ENCODE results near the gene TRAF3. TPM values are rescaled to one million over a fixed set of nuclear protein-coding genes. Genes with fewer than 3 reads are reported as not detected.

The TRAF3 gene
- total RNA-seq, 4 donors from 2014 or later: 5.5 to 14.7 (median 6.9) TPM

DNA sequence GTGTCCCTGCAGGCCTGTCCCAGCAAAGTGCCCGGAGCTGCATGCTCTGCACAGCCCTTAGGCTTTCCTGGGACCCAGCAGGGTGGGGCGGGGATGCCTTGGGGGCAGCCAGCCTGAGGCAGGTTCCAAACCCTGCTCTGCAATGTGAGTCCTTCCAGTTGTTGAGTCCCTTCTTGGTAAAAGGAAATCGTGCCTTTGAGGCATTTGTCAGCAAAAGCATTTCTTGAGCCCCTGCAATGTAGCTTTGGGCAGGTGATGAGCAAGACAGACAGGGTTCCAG, 38.1 kb upstream of the TRAF3 start:
- intact Hi-C loops (cut with DNase I; ENCODE audit: low total_unique reads): no loop called here
- Histone ChIP-seq H3K27me3 (no peaks in the 10 kb centered on the region), H3K36me3 (no peaks in the 10 kb centered on the region), H3K4me1 (no peaks in the 10 kb centered on the region), H3K27ac (no peak overlapping the region), H3K9me3 (no peaks in the 10 kb centered on the region), H3K4me3 (no peak overlapping the region)
- in situ Hi-C loops (cut with MboI; ENCODE audit: low sequenced_read_pairs in 4 of 4): no loop called here
- no peak for TF ChIP-seq POLR2A (IDR thresholded peaks at IDR 0.05)
- no peak for ATAC-seq
- no peak for DNase-seq

DNA sequence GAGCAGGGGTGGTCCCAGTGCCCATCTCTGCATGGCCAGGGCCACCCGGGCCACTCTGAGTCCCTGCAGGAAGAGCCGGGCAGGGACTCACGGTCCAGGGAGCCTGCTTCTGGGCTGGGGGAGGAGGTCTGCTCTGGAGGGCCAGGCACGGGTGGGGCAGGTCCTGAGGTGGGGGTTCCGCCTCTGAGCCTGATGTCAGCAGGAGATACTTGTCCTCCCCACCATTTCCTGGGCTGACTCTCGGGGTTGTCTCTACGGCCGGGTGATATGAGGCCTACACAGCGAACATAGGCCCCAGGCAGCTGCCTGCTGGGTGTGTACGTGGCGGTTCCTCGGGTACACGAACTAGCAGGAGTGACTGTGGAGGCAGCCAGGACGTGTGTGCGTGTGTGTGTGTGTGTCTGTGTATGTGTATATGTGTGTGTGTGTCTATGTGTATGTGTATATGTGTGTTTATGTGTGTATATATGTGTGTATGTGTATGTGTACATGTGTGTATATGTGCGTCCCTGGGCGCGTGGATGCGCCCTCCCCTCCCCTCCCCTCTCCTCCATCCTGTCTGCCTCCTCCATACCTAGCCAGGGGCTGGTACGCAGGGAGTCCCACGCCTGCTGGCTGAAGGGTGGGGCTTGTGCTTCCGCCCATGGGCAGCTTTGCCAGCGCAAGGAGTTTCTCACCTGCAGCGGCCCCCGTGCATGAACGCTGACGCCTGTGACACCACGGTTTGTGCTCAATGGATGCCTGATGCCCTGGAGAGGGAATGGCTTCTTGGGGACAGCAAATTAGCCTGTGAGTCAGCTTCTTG, 30.4 kb upstream of the TRAF3 start:
- ATAC-seq: no peak
- no peak for TF ChIP-seq POLR2A (IDR thresholded peaks at IDR 0.05)
- TF ChIP-seq, protein P1, sequence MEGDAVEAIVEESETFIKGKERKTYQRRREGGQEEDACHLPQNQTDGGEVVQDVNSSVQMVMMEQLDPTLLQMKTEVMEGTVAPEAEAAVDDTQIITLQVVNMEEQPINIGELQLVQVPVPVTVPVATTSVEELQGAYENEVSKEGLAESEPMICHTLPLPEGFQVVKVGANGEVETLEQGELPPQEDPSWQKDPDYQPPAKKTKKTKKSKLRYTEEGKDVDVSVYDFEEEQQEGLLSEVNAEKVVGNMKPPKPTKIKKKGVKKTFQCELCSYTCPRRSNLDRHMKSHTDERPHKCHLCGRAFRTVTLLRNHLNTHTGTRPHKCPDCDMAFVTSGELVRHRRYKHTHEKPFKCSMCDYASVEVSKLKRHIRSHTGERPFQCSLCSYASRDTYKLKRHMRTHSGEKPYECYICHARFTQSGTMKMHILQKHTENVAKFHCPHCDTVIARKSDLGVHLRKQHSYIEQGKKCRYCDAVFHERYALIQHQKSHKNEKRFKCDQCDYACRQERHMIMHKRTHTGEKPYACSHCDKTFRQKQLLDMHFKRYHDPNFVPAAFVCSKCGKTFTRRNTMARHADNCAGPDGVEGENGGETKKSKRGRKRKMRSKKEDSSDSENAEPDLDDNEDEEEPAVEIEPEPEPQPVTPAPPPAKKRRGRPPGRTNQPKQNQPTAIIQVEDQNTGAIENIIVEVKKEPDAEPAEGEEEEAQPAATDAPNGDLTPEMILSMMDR (IDR thresholded peaks at IDR 0.05 in 4 of 5, conservative IDR thresholded peaks at IDR 0.05 in 1 of 5): no peak
- H3K27me3 ChIP-seq: no peaks in the 10 kb centered on the region
- H3K4me1 ChIP-seq: no peaks in the 10 kb centered on the region
- H3K9me3 ChIP-seq: no peaks in the 10 kb centered on the region
- in situ Hi-C loops (cut with MboI; ENCODE audit: low sequenced_read_pairs in 4 of 4): no loop called here
- no peak overlapping the region for H3K27ac ChIP-seq
- H3K4me3 ChIP-seq: no peak overlapping the region
- no peak for DNase-seq
- H3K36me3 ChIP-seq: no peaks in the 10 kb centered on the region
- intact Hi-C loops (cut with DNase I; ENCODE audit: low total_unique reads): no loop called here

DNA sequence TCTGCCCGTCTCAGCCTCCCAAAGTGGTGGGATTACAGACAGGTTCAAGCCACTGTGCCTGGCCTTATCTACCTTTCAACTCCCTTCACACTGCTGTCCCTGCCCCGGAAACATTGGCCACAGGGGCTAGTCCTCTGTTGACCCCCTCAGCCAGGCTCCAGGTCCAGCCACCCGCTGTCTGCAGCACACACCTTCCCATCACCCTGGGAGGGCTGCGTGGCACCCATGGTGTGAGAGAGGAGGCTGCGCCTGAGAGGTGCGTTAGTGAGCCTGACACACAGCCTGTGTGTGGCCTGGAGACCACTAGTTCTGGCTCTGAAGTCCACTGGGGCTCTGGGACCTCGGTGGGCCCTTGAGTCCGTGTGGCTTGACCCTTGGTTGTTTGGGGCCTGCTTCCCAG, 28.4 kb upstream of the TRAF3 start:
- Histone ChIP-seq H3K4me1 (no peaks in the 10 kb centered on the region), H3K27me3 (no peaks in the 10 kb centered on the region), H3K9me3 (no peaks in the 10 kb centered on the region), H3K36me3 (no peaks in the 10 kb centered on the region), H3K4me3 (no peak overlapping the region), H3K27ac (no peak overlapping the region)
- intact Hi-C loops (cut with DNase I; ENCODE audit: low total_unique reads) (no loop called here), in situ Hi-C loops (cut with MboI; ENCODE audit: low sequenced_read_pairs in 4 of 4) (no loop called here)
- no peak for DNase-seq
- TF ChIP-seq, protein P1 (IDR thresholded peaks at IDR 0.05 in 4 of 5, conservative IDR thresholded peaks at IDR 0.05 in 1 of 5): no peak
- no peak for TF ChIP-seq POLR2A (IDR thresholded peaks at IDR 0.05)
- ATAC-seq: no peak

DNA sequence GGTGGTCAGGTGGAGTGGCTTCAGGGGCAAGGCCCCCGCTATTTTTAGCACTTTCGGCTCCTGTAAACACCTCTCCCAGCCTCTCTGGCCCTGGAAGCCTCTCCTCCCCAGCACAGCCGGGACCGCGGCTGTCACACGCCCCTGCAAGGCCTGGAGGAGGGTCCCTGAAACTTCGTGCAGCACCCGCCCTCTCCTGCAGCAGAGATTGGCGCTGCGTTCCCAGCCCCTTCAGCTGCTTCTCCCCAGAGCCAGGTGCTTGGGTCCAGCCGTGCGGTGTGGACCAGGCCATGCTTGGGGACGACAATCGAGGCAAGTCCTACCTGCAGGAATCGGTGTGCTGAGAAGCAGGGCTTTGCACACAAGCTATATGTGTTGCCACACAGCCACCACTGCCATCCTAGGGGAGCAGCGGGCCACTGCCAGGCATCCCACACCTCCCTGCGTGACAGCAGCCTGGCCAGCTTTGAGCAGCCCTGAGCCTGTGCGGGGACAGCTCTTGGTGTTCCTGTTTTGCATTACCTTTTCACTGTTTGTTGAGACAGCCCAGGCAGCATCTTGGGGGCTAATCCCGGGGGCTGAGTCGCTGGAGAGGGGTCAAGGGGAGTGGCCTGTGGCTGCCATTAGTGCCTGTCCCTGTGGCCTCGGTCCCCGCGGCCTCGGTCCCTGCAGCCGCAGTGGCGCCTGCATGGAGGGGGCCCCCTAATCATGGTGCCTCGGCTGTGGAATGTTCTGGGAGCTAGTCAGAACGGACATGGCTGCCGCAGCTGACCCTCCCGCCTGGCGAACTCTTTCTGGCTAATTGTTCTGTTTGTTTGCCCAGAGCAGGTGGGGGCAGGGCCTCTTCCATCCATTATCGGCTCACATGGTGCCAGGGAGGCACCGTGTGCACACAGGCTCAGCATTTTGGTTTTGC, 27.6 kb upstream of the TRAF3 start:
- DNase-seq: no peak
- Histone ChIP-seq H3K4me1 (no peaks in the 10 kb centered on the region), H3K27me3 (no peaks in the 10 kb centered on the region), H3K4me3 (no peak overlapping the region), H3K36me3 (no peaks in the 10 kb centered on the region), H3K27ac (no peak overlapping the region), H3K9me3 (no peaks in the 10 kb centered on the region)
- ATAC-seq: no peak
- intact Hi-C loops (cut with DNase I; ENCODE audit: low total_unique reads) (no loop called here), in situ Hi-C loops (cut with MboI; ENCODE audit: low sequenced_read_pairs in 4 of 4) (no loop called here)
- TF ChIP-seq, protein P1 (IDR thresholded peaks at IDR 0.05 in 4 of 5, conservative IDR thresholded peaks at IDR 0.05 in 1 of 5): no peak
- TF ChIP-seq POLR2A (IDR thresholded peaks at IDR 0.05): no peak

DNA sequence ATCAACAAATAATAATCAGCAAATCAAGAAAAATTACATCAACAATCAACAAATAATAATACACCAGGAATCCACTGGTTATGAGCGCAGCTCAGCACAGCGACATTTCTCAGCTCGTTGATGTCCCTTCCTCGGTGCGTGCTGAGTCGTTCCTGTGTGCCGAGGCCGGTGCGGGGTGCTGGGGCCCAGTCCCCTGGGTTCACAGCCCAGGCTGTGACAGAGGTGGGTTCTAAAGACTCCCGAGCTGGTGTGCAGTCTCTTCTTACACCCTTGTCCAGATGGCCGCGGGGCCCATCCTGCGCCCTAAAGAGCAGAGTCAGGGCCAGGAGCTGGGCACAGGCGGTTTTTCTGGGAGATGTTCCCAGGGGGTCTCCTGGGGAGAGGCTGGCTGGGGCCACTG, 26.9 kb upstream of the TRAF3 start:
- DNase-seq (no peak), ATAC-seq (no peak)
- TF ChIP-seq, protein P1 (IDR thresholded peaks at IDR 0.05 in 4 of 5, conservative IDR thresholded peaks at IDR 0.05 in 1 of 5): no peak
- no peak for TF ChIP-seq POLR2A (IDR thresholded peaks at IDR 0.05)
- Histone ChIP-seq H3K36me3 (no peaks in the 10 kb centered on the region), H3K27ac (no peak overlapping the region), H3K27me3 (no peaks in the 10 kb centered on the region), H3K4me1 (no peaks in the 10 kb centered on the region), H3K4me3 (no peak overlapping the region), H3K9me3 (no peaks in the 10 kb centered on the region)
- in situ Hi-C loops (cut with MboI; ENCODE audit: low sequenced_read_pairs in 4 of 4): no loop called here
- intact Hi-C loops (cut with DNase I; ENCODE audit: low total_unique reads): no loop called here
